ENCODE measurements around the gene HAS3.

Gene HAS3

GRCh38 chr16:69088684-69089083 is 16.8 kb upstream of the HAS3 start (continued):
- TF ChIP-seq ZBTB26 (tag by site-specific recombination; optimal IDR thresholded peaks at IDR 0.05) (no peak), ZBTB8A (tag by site-specific recombination; IDR thresholded peaks at IDR 0.05) (no peak), ZNF354C (tag by site-specific recombination; IDR thresholded peaks at IDR 0.05; ENCODE audit: borderline replicate concordance, low read depth) (no peak)

GRCh38 chr16:69089091-69089910 is 16.2 kb upstream of the HAS3 start:
- no peaks in the 10 kb centered on the region for H3K9me3 ChIP-seq (ENCODE audit: control insufficient read depth, insufficient read depth, low read depth, low read length)
- no peaks in the 10 kb centered on the region; a peak in 1 of 3 replicates for H3K36me3 ChIP-seq (ENCODE audit: control insufficient read depth in 2 of 2, insufficient read depth in 1 of 2, low read length in 2 of 2)
- ChIA-PET CTCF (interaction anchor here (0.8 to 1.1 kb wide), 3 partner anchors 24 to 62 kb away, joined by 4 read pairs; no protein-coding TSS in a partner anchor), POLR2A (no interaction called here)
- H3K4me3 ChIP-seq (ENCODE audit: low read depth, low read length) = no peak overlapping the region
- no peak for TF ChIP-seq ZNF366 (tag by site-specific recombination; conservative IDR thresholded peaks at IDR 0.05)
- TF ChIP-seq CTCF (tag by site-specific recombination; IDR thresholded peaks at IDR 0.05) = no peak
- TF ChIP-seq ZNF114 (tag by site-specific recombination; IDR thresholded peaks at IDR 0.05) = no peak
- TF ChIP-seq GLI2 (tag by site-specific recombination; IDR thresholded peaks at IDR 0.05; ENCODE audit: borderline replicate concordance, low read depth) = no peak
- no peak for TF ChIP-seq ZNF785 (tag by site-specific recombination; IDR thresholded peaks at IDR 0.05)
- no peak for TF ChIP-seq ZSCAN5A (tag by site-specific recombination; IDR thresholded peaks at IDR 0.05)
- TF ChIP-seq ZNF561 (tag by site-specific recombination; IDR thresholded peaks at IDR 0.05; ENCODE audit: borderline replicate concordance) = no peak
- no peak for TF ChIP-seq ZIC2 (tag by site-specific recombination; IDR thresholded peaks at IDR 0.05)
- TF ChIP-seq ZNF626 (tag by site-specific recombination; IDR thresholded peaks at IDR 0.05) = no peak
- no peak for TF ChIP-seq ZNF416 (tag by site-specific recombination; IDR thresholded peaks at IDR 0.05)
- TF ChIP-seq ZNF354C (tag by site-specific recombination; IDR thresholded peaks at IDR 0.05; ENCODE audit: borderline replicate concordance, low read depth) = no peak
- TF ChIP-seq ZFP3 (tag by site-specific recombination; IDR thresholded peaks at IDR 0.05; ENCODE audit: low read depth) = no peak
- TF ChIP-seq ZNF670 (tag by site-specific recombination; IDR thresholded peaks at IDR 0.05; ENCODE audit: low read depth) = no peak
- H3K27ac ChIP-seq (ENCODE audit: extremely low read depth, low read depth, low read length) = no peak overlapping the region
- peaks cover 3% of the 10 kb centered on the region; the same call in 1 of the 2 replicates for H3K4me1 ChIP-seq (ENCODE audit: control insufficient read depth, insufficient read depth, low read length)

- Histone ChIP-seq H3K27ac (ENCODE audit: extremely low read depth, low read depth, low read length) (no peak overlapping the region), H3K4me1 (ENCODE audit: control insufficient read depth, insufficient read depth, low read length) (peaks cover 2% of the 10 kb centered on the region; the same call in 1 of the 2 replicates), H3K36me3 (ENCODE audit: control insufficient read depth in 2 of 2, insufficient read depth in 1 of 2, low read length in 2 of 2) (no peaks in the 10 kb centered on the region), H3K9me3 (ENCODE audit: control insufficient read depth, insufficient read depth, low read depth, low read length) (no peaks in the 10 kb centered on the region), H3K4me3 (ENCODE audit: low read depth, low read length) (no peak overlapping the region)
- POLR2A ChIA-PET = interaction anchor here (0.6 to 0.7 kb wide), 2 partner anchors 13 to 260 kb away, joined by 3 to 5 read pairs; no protein-coding TSS in a partner anchor
- CTCF ChIA-PET = interaction anchor here (2.2 kb wide), 1 partner anchor 19 kb away, joined by 7 read pairs; no protein-coding TSS in a partner anchor
- no peak for TF ChIP-seq ZNF658 (tag by site-specific recombination; IDR thresholded peaks at IDR 0.05)
- TF ChIP-seq ZNF19 (tag by site-specific recombination; IDR thresholded peaks at IDR 0.05; ENCODE audit: low read depth) = no peak
- 0 out of 2 replicates have a peak, but pooled peaks have one; percentile 21 for TF ChIP-seq OSR2 (tag by site-specific recombination; IDR thresholded peaks at IDR 0.05)
- TF ChIP-seq ZSCAN30 (tag by site-specific recombination; IDR thresholded peaks at IDR 0.05) = no peak
- TF ChIP-seq ZNF768 (tag by site-specific recombination; IDR thresholded peaks at IDR 0.05) = no peak
These were observed 11.5 kb upstream of the HAS3 start for GRCh38 chr16:69093974-69094373.
